ENCODE data around the gene OBP2B.

DNA sequence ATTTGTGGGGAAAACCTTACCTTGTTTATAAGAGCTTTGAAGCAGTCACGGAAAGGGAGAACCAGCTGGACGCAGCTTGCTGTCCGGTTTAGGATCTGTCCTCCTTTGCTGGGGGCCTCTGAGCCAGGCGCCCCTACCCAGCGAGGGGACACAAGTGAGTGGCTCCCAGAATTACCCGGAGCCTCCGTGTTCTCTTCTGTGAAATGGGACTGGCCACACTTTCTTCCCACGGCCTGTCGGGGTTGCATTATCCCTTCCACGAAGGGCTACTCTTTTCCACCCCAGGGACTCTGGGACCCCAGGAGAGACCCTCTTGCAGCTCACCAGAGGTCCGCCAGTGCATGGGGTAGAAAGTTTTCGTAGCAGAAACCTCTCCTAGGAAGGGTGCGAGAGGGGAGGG is 44.9 kb downstream of the OBP2B start:
- no peak for TF ChIP-seq EZH2 (IDR thresholded peaks at IDR 0.05)
- no peak for TF ChIP-seq FOXP2 (optimal IDR thresholded peaks at IDR 0.05; ENCODE audit: control extremely low read depth, extremely low read length, insufficient read depth)
